Activated T-helper 1 cell treated with Interleukin-2 at 50 U/mL for 16 hours (primary cell): ENCODE measurements around the gene DNAH1.

Experiments
- DNase-seq: peaks from one replicate; pipeline ENCODE4 v3.0.0-alpha.2; 2020; ENCODE audit warnings: low read depth

Gene DNAH1

GRCh38 chr3:52404391-52404790 lies 88.3 kb downstream of the DNAH1 start:
- no peak for DNase-seq

GRCh38 chr3:52405066-52405465 lies 88.9 kb downstream of the DNAH1 start:
- no peak for DNase-seq

- no peak for DNase-seq
These were observed 89.5 kb downstream of the DNAH1 start for GRCh38 chr3:52405601-52406110.

GRCh38 chr3:52406231-52406661 lies 90.1 kb downstream of the DNAH1 start:
- no peak for DNase-seq

GRCh38 chr3:52406791-52407510 lies 90.8 kb downstream of the DNAH1 start:
- no peak for DNase-seq

- no peak for DNase-seq
These were observed 91.7 kb downstream of the DNAH1 start for GRCh38 chr3:52407779-52408178.

GRCh38 chr3:52408466-52408865 lies 92.3 kb downstream of the DNAH1 start:
- DNase-seq, result no peak

GRCh38 chr3:52415800-52416199 lies 99.7 kb downstream of the DNAH1 start:
- DNase-seq, result no peak

- no peak for DNase-seq
These were observed 104.3 kb downstream of the DNAH1 start for GRCh38 chr3:52420388-52420787.

- DNase-seq, result no peak
These were observed 106.5 kb downstream of the DNAH1 start for GRCh38 chr3:52422669-52423068.

GRCh38 chr3:52423173-52423572 lies 107.1 kb downstream of the DNAH1 start:
- DNase-seq, result no peak

- DNase-seq, result no peak
These were observed 112.3 kb downstream of the DNAH1 start for GRCh38 chr3:52428151-52429005.

GRCh38 chr3:52429031-52429430 lies 112.9 kb downstream of the DNAH1 start:
- no peak for DNase-seq

GRCh38 chr3:52429779-52430415 lies 113.8 kb downstream of the DNAH1 start:
- no peak for DNase-seq

- DNase-seq, result no peak
These were observed 114.3 kb downstream of the DNAH1 start for GRCh38 chr3:52430416-52430810.

GRCh38 chr3:52431459-52432223 lies 115.5 kb downstream of the DNAH1 start:
- DNase-seq, result no peak

GRCh38 chr3:52432225-52432624 lies 116.1 kb downstream of the DNAH1 start:
- DNase-seq, result no peak

GRCh38 chr3:52432691-52433141 lies 116.6 kb downstream of the DNAH1 start:
- DNase-seq, result no peak

GRCh38 chr3:52433328-52433995 lies 117.3 kb downstream of the DNAH1 start:
- DNase-seq, result no peak

- DNase-seq, result no peak
These were observed 117.9 kb downstream of the DNAH1 start for GRCh38 chr3:52433996-52434479.

- no peak for DNase-seq
These were observed 118.5 kb downstream of the DNAH1 start for GRCh38 chr3:52434491-52435115.
